IMR-90 (cell line): Measurements from ENCODE around the gene MED12L. TPM values are rescaled to one million over a fixed set of nuclear protein-coding genes. Genes with fewer than 3 reads are reported as not detected.

ENCODE experiments used
- ATAC-seq: fragments of 200-7000 bp; cut with Tn5 transposase; 2 replicates; pipeline ENCODE4 v1.9.1; 2020; ENCODE audit warnings: low read depth, mild to moderate bottlenecking, moderate library complexity
- BruUV-seq: library from RNA; stranded (reverse); fragments of 400-500 nt; replicated peaks from 2 replicates; lab custom pipeline; 2021; lab: Mats Ljungman, UMichigan
- CTCF ChIA-PET: fragments of 300-600 bp; formaldehyde crosslinking; extraction: SDS; loops from one replicate; lab custom pipeline; 2021; ENCODE audit warnings: antibody characterized with exemption; lab: Yijun Ruan, JAX
- POLR2A ChIA-PET: fragments of 300-600 bp; sonication (Branson Sonifier 250); formaldehyde crosslinking; loops from one replicate; lab custom pipeline; 2022; ENCODE audit warnings: antibody characterized with exemption; ENCODE audit not compliant: unreplicated experiment; lab: Charles Lee
- DNase-seq: peaks from one replicate; pipeline ENCODE4 v3.0.0; 2013
- H2AFZ ChIP-seq: replicated peaks from 2 replicates; pipeline ENCODE3; 2013; ENCODE audit warnings: low read length, mild to moderate bottlenecking; ENCODE audit not compliant: poor library complexity
- H2AK5ac ChIP-seq: 2 replicates; pipeline ENCODE4 v1.6.1; 2013; ENCODE audit warnings: low read depth, low read length, inconsistent platforms
- H2AK9ac ChIP-seq: replicated peaks from 2 replicates; pipeline ENCODE3; 2013; ENCODE audit warnings: mild to moderate bottlenecking, low read depth, low read length, moderate library complexity; ENCODE audit not compliant: poor library complexity
- H2BK120ac ChIP-seq: 2 replicates; pipeline ENCODE4 v1.6.1; 2013; ENCODE audit warnings: low read depth, low read length, inconsistent platforms
- H2BK15ac ChIP-seq: 3 replicates; pipeline ENCODE4 v1.6.1; 2013; ENCODE audit warnings: low read depth, low read length, inconsistent platforms
- H2BK20ac ChIP-seq: 2 replicates; pipeline ENCODE4 v1.6.1; 2013; ENCODE audit warnings: low read depth, mild to moderate bottlenecking, inconsistent platforms, low read length, moderate library complexity
- H2BK5ac ChIP-seq: 2 replicates; pipeline ENCODE4 v1.6.1; 2013; ENCODE audit warnings: mild to moderate bottlenecking, low read depth, low read length, inconsistent platforms; ENCODE audit not compliant: poor library complexity, severe bottlenecking
- H3K14ac ChIP-seq: replicated peaks from 2 replicates; pipeline ENCODE4 v1.6.1; 2013; ENCODE audit warnings: low read depth, low read length, inconsistent platforms
- H3K18ac ChIP-seq: 2 replicates; pipeline ENCODE4 v1.6.1; 2013; ENCODE audit warnings: low read depth, low read length, control low read depth
- H3K23ac ChIP-seq: 2 replicates; pipeline ENCODE4 v1.6.1; 2013; ENCODE audit warnings: low read depth, low read length, inconsistent platforms
- H3K27ac ChIP-seq: 2 replicates; pipeline ENCODE4 v1.5.1; 2013; ENCODE audit warnings: mild to moderate bottlenecking, control low read depth, low read length; ENCODE audit not compliant: insufficient read depth
- H3K27me3 ChIP-seq: 2 replicates; pipeline ENCODE4 v1.6.1; 2013; ENCODE audit warnings: low read length; ENCODE audit not compliant: control insufficient read depth, insufficient read depth
- H3K36me3 ChIP-seq: 2 replicates; pipeline ENCODE4 v1.6.1; 2013; ENCODE audit warnings: low read length, mixed read lengths; ENCODE audit not compliant: control insufficient read depth, insufficient read depth
- H3K4ac ChIP-seq: 2 replicates; pipeline ENCODE4 v1.6.1; 2013; ENCODE audit warnings: low read depth, low read length, inconsistent platforms
- H3K4me1 ChIP-seq: 2 replicates; pipeline ENCODE4 v1.6.1; 2013; ENCODE audit warnings: low read length, mixed read lengths; ENCODE audit not compliant: control insufficient read depth, insufficient read depth
- H3K4me2 ChIP-seq: 2 replicates; pipeline ENCODE4 v1.6.1; 2013; ENCODE audit warnings: low read depth, mild to moderate bottlenecking, control low read depth, low read length, moderate library complexity
- H3K4me3 ChIP-seq: 2 replicates; pipeline ENCODE4 v1.5.1; 2013; ENCODE audit warnings: low read depth, mild to moderate bottlenecking, control low read depth, low read length, moderate library complexity; ENCODE audit not compliant: insufficient read depth
- H3K56ac ChIP-seq: 2 replicates; pipeline ENCODE4 v1.6.1; 2013; ENCODE audit warnings: low read length, inconsistent platforms; ENCODE audit not compliant: insufficient read depth; ENCODE audit errors: extremely low read depth
- H3K79me1 ChIP-seq, 2 experiments: 2 replicates each; pipeline ENCODE4 v1.6.1; 2013; ENCODE audit warnings: low read length in 2 of 2, inconsistent platforms in 1 of 2, low read depth in 1 of 2
- H3K9ac ChIP-seq: 2 replicates; pipeline ENCODE4 v1.6.1; 2013; ENCODE audit warnings: low read depth, low read length, control low read depth
- H3K9me1 ChIP-seq: 2 replicates; pipeline ENCODE4 v1.6.1; 2013; ENCODE audit warnings: low read length, inconsistent platforms; ENCODE audit not compliant: insufficient read depth
- H3K9me3 ChIP-seq: 2 replicates; pipeline ENCODE4 v1.6.1; 2013; ENCODE audit warnings: low read length; ENCODE audit not compliant: control insufficient read depth, insufficient read depth
- H4K20me1 ChIP-seq: 2 replicates; pipeline ENCODE4 v1.6.1; 2013; ENCODE audit warnings: low read length, inconsistent platforms; ENCODE audit not compliant: insufficient read depth
- H4K5ac ChIP-seq: 2 replicates; pipeline ENCODE4 v1.6.1; 2013; ENCODE audit warnings: mild to moderate bottlenecking, low read depth, low read length, control low read depth
- H4K8ac ChIP-seq, 2 experiments: 2 replicates each; pipeline ENCODE4 v1.6.1; 2013; ENCODE audit warnings: low read depth in 2 of 2, low read length in 2 of 2, control low read depth in 1 of 2, inconsistent platforms in 1 of 2
- H4K91ac ChIP-seq: 2 replicates; pipeline ENCODE4 v1.6.1; 2013; ENCODE audit warnings: low read depth, low read length, inconsistent platforms; ENCODE audit not compliant: insufficient read depth
- BHLHE40 ChIP-seq: fragments of 150-350 bp; IDR thresholded peaks from 2 replicates; pipeline ENCODE4 v1.6.1; 2016; ENCODE audit warnings: mild to moderate bottlenecking, low read depth, low read length
- CEBPB ChIP-seq: IDR thresholded peaks from 2 replicates; pipeline ENCODE4 v1.6.1; 2012; ENCODE audit warnings: low read depth, low read length, improper control_type of control experiment
- CHD1 ChIP-seq: IDR thresholded peaks from 2 replicates; pipeline ENCODE4 v1.6.1; 2012; ENCODE audit warnings: low read depth, low read length, improper control_type of control experiment
- CTCF ChIP-seq: conservative IDR thresholded peaks from 2 replicates; pipeline ENCODE4 v1.5.1; 2012; ENCODE audit warnings: mild to moderate bottlenecking, low read depth, low read length, improper control_type of control experiment
- ELK1 ChIP-seq: fragments of 150-350 bp; IDR thresholded peaks from 2 replicates; pipeline ENCODE4 v1.6.1; 2016; ENCODE audit warnings: low read depth, mild to moderate bottlenecking, low read length, moderate library complexity, borderline replicate concordance
- FOS ChIP-seq: fragments of 150-350 bp; IDR thresholded peaks from 2 replicates; pipeline ENCODE4 v1.6.1; 2016; ENCODE audit warnings: low read depth, low read length
- MAFK ChIP-seq: IDR thresholded peaks from 2 replicates; pipeline ENCODE4 v1.6.1; 2012; ENCODE audit warnings: low read depth, low read length, improper control_type of control experiment
- MAZ ChIP-seq: IDR thresholded peaks from 2 replicates; pipeline ENCODE4 v1.6.1; 2012; ENCODE audit warnings: low read depth, mild to moderate bottlenecking, low read length, improper control_type of control experiment, moderate library complexity, borderline replicate concordance
- MXI1 ChIP-seq: IDR thresholded peaks from 2 replicates; pipeline ENCODE4 v1.6.1; 2012; ENCODE audit warnings: low read depth, mild to moderate bottlenecking, low read length, moderate library complexity, borderline replicate concordance
- NFE2L2 ChIP-seq: fragments of 150-350 bp; IDR thresholded peaks from 2 replicates; pipeline ENCODE4 v1.6.1; 2016; ENCODE audit warnings: low read depth, mild to moderate bottlenecking, low read length
- POLR2A ChIP-seq: IDR thresholded peaks from 2 replicates; pipeline ENCODE4 v1.6.1; 2012; ENCODE audit warnings: mild to moderate bottlenecking, low read depth, low read length
- RAD21 ChIP-seq: IDR thresholded peaks from 2 replicates; pipeline ENCODE4 v1.6.1; 2012; ENCODE audit warnings: low read length, improper control_type of control experiment
- RCOR1 ChIP-seq: IDR thresholded peaks from 2 replicates; pipeline ENCODE4 v1.6.1; 2012; ENCODE audit warnings: mild to moderate bottlenecking, low read length, improper control_type of control experiment; ENCODE audit not compliant: insufficient replicate concordance
- SMC3 ChIP-seq: fragments of 150-350 bp; IDR thresholded peaks from 2 replicates; pipeline ENCODE4 v1.6.1; 2016; ENCODE audit warnings: low read depth, mild to moderate bottlenecking, antibody characterized with exemption, low read length, moderate library complexity
- WGBS, 2 experiments: methylation state at CpG; one replicate each; pipeline versions ENCODE4 v1.1.5 to v1.1.7; 2013; ENCODE audit warnings: missing lambda C conversion rate in 2 of 2; ENCODE audit not compliant: insufficient read length in 1 of 2; ENCODE audit errors: extremely low coverage in 2 of 2; 5-methylcytosine and 5-hydroxymethylcytosine counted together
- dilution Hi-C: fragments of 300-500 bp; cut with HindIII; formaldehyde crosslinking; loops from one replicate; pipeline ENCODE4 v1.14.3; 2018; ENCODE audit warnings: low sequenced_read_pairs; ENCODE audit not compliant: unreplicated experiment
- in situ Hi-C: fragments of 300-500 bp; cut with MboI; formaldehyde crosslinking; loops from 3 replicates; pipeline ENCODE4 v1.14.3; 2019; ENCODE audit warnings: low sequenced_read_pairs, inconsistent platforms, mixed read lengths
- intact Hi-C: fragments of 100-400 bp; cut with micrococcal nuclease; formaldehyde crosslinking; loops from 2 replicates; pipeline ENCODE4 v1.10.0; 2022
- polyA plus RNA-seq, 3 experiments: library from polyadenylated mRNA; depleted of rRNA; stranded (reverse); fragments of >200 nt; gene quantifications; 2 replicates each; pipeline ENCODE4 v1.2.3, GENCODE V29; 2012; ENCODE audit warnings: low replicate concordance in 1 of 3
- total RNA-seq: library from RNA; depleted of rRNA; stranded (reverse); fragments of >200 nt; gene quantifications from 2 replicates; pipeline ENCODE4 v1.2.3, GENCODE V29; 2012

The MED12L gene
- total and polyA plus RNA-seq, 2 of the 4 experiments (the other 2 are of a cell fraction) = 0.05 to 0.18 TPM

- Histone ChIP-seq H3K9ac (no peak overlapping the region), H3K9me1 (no peaks in the 10 kb centered on the region), H3K4me3 (no peak overlapping the region), H4K5ac (no peak overlapping the region), H3K56ac (no peak overlapping the region), H2AK9ac (no peak overlapping the region), H2BK15ac (no peak overlapping the region), H3K14ac (no peak overlapping the region), H4K20me1 (no peaks in the 10 kb centered on the region), H3K4ac (no peak overlapping the region), H3K9me3 (no peaks in the 10 kb centered on the region), H4K8ac (no peak overlapping the region), H2BK20ac (no peak overlapping the region), H3K4me1 (no peaks in the 10 kb centered on the region), H3K36me3 (no peaks in the 10 kb centered on the region), H2BK5ac (no peak overlapping the region), H2BK120ac (no peak overlapping the region), H3K4me2 (no peak overlapping the region), H3K79me1 (no peaks in the 10 kb centered on the region), H3K27me3 (no peaks in the 10 kb centered on the region), H4K91ac (no peak overlapping the region), H3K23ac (no peak overlapping the region), H2AFZ (no peak overlapping the region), H2AK5ac (no peak overlapping the region), H3K18ac (no peak overlapping the region), H3K27ac (no peak overlapping the region)
- ATAC-seq = no peak
- in situ Hi-C loops (no loop called here), dilution Hi-C loops (no loop called here), intact Hi-C loops (no loop called here)
- no TSS peak for BruUV-seq
- TF ChIP-seq MXI1 (no peak), CTCF (no peak), NFE2L2 (no peak), CEBPB (no peak), FOS (no peak), RCOR1 (no peak), MAFK (no peak), CHD1 (no peak), SMC3 (no peak), RAD21 (no peak), MAZ (no peak), BHLHE40 (no peak), ELK1 (no peak), POLR2A (no peak)
- no peak for DNase-seq
- POLR2A ChIA-PET = no interaction called here
- WGBS, 2 experiments = no CpG with 5 or more reads among the region's 1 CpG
- CTCF ChIA-PET = no interaction called here
These were observed 394.0 kb downstream of the MED12L start for GRCh38 chr3:151479452-151479851.
